Measurements from ENCODE around the gene S1PR5.
"Not testable (repeated sequence)": the region's sequence is repeated elsewhere in the genome, so short reads cannot be mapped to it uniquely, and the experiment has no call there.

The S1PR5 gene

DNA sequence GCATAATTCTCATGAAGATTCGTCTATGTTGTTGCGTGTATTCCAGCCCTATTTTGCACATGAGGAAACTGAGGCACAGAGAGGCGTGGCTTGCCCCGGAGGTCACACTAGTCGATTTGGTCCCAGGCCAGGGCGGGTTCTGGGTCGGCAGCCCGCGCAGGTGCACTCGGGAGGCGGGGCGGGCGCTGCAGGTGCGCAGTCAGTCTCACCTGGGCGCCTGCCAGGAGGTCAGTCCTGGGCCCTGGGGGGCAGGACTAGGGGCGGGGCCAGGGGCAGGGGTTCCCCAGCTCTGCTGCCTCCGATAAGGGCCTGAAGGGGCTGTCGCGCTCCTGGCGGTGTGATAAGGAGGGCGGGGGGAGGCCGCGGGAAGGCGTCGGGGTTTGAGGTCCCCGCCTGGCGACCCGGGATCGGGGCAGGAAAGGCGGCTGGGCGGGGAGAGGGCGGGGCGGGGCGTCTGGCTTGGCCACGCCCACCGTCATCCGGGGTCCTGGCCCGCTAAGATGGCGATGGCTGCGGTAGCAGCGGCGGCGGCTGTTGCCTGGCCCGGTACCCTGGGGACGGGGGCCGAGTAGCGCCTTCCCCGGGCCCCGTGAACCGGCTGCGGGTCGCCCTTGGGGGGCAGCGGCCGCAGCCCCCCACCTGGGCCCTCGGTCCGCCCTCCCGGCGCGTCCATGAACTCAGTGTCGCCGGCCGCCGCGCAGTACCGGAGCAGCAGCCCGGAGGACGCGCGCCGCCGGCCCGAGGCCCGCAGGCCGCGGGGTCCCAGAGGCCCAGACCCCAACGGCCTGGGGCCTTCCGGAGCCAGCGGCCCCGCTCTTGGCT, 26.4 kb upstream of the S1PR5 start, which contains the start of gene ATG4D:
Gene ATG4D (plus strand): TSS at position 485 of the 822 bp plus-strand sequence. CDS start 187 bp downstream, at position 672.
- DNase-seq: peak; percentile 87

DNA sequence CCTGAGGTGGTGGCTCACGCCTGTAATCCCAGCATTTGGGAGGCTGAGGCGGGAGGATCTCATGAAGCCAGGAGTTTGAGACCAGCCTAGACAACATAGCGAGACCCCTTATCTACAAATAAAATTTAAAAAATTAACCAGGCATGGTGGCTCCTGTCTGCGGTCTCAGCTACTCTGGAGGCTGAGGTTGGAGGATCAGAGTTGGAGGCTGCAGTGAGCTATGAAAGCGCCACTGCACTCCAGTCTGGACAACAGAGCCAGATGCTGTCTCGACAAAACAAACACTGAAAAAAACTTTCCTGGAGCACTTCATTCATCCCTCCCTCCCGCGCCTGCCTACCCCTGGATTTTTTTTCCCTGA, 25.8 kb upstream of the S1PR5 start:
- DNase-seq: no peak

DNA sequence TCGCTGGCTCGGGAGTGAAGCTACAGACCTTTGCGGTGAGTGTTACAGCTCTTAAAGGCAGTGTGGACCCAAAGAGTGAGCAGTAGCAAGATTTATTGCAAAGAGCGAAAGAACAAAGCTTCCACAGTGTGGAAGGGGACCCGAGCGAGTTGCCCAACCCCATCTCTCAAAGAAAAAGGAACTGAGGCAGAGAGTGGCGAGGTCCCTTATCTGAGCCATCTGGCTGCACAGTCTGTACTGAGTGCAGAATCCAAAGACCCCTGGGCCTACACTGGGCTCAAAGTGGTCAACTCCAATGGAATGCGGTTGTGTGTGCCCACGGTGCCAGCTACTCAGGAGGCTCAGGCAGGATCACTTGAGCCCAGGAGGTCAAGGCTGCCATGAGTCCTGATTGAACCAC, 21.8 kb upstream of the S1PR5 start:
- not testable (repeated sequence) for DNase-seq

DNA sequence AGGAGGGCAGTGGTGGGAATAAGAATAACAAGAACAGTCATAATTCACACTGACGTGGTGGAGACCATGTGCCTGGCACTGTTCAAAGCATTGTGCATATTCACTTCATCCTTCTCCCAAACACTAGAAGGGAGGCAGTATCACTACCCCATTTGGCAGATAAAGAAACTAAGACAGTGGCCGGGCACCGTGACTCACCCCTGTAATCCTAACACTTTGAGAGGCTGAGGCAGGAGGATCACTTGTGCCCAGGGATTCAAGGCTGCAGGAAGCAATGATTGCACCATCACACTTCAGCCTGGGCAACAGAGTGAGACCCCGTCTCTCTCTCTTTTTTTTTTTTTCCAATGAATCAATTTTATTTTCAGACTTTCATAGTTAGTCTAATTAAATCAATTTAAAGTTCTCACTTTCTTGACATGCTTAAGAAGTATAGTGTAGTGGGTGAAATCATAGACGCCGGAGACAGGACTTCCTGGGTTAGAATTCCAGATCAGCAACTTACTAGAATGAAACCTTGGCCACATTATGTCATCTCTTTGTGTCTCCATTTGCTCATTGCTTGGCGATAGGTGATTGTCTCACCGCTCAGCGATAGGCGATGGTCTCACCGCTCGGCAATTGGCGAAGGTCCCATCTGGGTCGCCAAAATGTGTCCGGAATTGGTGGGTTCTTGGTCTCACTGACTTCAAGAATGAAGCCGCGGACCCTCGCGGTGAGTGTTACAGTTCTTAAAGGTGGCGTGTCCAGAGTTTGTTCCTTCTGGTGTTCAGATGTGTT, 21.1 kb upstream of the S1PR5 start:
- DNase-seq: no peak

DNA sequence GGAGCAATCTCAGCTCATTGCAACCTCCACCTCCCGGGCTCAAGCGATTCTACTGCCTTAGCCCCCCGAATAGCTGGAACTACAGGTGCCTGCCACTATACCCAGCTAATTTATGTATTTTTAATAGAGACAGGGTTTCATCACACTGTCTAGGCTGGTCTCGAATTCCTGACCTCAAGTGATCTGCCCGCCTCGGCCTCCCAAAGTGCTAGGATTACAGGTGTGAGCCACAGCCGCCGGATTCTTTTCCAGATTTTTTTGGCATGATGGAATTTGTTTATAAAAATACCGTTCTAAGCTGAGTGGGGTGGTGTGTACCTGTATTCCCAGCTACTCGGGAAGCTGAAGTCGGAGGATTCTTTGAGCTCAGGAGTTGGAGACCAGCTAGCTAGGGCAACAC, 20.4 kb upstream of the S1PR5 start:
- no peak for DNase-seq

DNA sequence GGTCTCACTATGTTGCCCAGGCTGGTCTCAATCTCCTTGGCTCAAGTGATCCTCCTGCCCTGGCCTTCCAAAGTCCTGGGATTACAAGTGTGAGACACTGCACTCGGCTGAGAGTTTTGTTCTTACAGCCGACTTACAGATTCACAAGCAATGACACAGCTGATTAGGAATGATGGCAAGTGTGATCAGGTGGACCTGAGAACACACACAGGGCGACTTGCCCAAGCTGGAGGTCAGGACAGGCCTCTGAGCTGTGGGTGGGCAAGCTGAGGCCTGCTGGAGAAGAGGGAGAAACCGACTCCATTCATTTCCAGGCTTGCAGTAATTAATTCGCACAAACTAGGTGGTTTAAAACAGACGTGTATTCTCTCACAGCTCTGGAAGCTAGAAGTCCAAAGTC, 18.4 kb upstream of the S1PR5 start:
- DNase-seq: no peak

DNA sequence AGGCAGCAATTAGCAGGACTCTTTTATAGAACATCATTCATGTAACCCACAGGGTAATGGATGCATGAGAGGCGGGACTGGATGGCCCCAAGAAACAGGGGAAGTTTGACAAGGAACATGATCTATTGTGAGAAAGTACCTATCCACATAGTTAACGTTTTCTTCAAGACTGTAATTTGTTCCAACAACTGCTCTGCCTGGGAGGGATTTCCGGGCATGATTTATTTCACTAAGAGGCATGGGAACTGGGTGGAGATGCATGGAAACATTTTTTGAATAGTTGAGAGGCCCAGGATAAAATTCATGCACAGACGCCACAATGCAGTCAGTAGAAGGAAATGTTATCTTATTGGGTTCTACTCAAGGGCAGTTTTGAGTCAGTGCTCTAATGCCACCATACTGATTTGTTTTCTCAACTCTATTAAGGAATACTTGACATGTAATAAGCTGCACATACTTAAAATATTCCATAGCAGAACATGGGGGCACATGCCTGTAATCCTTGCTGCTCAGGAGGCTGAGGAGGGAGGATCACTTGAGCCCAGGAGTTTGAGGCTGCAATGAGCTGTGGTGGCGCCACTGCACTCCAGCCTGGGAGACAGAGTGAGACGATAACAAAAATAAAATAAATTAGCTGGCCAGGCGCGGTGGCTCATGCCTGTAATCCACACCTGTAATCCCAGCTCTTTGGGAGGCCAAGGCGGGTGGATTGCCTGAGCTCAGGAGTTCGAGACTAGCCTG, 16.6 kb upstream of the S1PR5 start:
- DNase-seq: no peak

DNA sequence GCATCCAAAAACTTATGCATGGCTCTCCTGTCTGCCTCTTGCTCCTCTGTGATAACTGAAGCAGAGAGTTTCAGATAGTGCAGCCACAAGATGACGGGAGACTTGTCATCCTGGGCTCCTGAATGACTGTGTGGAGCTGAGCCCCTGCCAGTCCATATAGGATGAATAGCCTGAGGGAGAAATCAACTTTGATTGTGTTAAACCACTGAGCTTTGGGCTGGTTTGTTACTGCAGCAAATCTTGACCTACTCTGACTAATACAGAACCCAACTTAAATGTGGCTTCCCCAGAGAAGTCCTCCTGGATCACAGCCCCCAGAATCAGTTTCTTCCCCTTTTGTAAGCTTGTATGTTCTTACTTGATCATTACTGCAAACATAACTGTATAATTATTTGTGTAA, 15.2 kb upstream of the S1PR5 start:
- no peak for DNase-seq

DNA sequence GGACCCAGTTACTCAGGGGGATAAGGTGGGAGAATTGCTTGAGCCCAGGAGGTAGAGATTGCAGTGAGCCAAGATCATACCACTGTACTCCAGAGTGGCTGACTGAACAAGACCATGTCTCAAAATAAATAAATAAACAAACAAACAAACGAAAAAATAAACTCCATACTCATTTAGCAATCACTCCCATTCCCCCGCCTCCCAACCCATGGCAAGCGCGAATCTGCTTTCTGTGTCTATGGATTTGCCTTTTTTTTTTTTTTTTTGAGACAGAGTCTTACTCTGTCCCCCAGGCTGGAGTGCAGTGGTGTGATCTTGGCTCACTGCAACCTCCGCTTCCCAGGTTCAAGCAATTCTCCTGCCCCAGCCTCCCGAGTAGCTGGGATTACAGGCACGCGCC, 9.6 kb upstream of the S1PR5 start:
- not testable (repeated sequence) for DNase-seq

DNA sequence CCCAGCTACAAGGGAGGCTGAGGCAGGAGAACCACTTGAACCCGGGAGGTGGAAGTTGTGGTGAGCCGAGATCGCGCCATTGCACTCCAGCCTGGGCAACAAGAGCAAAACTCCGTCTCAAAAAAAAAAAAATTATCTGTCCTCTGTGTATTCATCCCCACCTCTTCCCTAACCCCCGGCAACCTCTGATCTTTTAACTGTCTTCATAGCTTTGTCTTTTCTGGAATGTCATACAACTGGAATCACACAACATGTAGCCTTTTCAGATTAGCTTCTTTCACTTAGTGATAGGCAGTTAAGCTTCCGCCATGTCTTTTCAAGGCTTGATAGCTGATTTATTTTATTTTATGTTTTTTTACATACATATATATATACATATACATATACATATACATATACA, 8.4 kb upstream of the S1PR5 start:
- no peak for DNase-seq

DNA sequence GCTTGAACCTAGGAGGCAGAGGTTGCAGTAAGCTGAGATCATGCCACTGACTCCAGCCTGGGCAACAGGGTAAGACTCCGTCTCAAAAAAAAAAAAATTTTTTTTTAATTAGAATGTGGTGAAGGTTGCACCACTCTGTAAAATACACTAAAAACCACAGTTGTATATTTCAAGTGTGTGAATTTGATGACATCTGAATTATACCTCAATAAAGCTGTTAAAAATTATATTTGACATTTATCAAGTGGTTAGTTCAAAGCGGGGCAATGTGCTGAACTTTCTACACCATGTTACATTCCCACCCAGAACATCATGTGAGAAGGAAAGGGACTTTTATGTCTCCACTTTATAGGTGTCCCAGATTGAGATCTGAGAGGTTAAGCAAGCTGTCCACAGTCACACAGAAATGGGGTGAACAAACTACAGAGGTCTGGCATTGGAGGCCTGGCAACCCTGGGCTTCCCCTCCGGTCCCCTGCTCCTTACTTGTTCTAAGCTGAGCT, 5.9 kb upstream of the S1PR5 start:
- DNase-seq: peak; percentile 58

DNA sequence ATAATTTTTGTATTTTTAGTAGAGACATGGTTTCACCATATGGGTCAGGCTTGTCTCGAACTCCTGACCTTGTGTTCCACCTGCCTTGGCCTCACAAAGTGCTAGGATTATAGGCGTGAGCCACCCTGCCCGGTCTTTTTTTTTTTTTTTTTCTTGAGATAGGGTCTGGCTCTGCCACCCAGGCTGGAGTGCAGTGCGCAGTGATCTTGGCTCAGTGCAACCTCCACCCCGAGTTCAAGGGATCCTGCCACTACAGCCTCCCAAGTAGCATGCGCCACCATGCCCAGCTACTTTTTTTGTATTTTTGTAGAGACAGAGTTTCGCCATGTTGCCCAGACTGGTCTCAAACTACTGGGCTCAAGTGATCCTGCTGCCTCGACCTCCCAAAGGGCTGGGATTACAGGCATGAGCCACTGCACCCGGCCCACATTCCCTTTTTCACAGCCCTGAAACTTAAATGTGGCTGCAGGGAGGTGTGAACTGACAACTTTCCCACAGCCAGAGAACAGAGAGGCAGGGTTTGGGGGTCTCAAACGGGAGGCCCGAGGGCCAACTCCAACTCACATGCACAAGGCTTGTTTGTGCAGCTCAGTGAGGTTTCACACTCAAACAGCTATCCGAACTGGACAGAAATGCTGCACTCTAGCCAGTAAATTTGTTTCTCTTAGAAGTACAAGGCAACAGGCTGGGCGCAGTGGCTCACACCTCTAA, 4.4 kb upstream of the S1PR5 start:
- no peak for DNase-seq

DNA sequence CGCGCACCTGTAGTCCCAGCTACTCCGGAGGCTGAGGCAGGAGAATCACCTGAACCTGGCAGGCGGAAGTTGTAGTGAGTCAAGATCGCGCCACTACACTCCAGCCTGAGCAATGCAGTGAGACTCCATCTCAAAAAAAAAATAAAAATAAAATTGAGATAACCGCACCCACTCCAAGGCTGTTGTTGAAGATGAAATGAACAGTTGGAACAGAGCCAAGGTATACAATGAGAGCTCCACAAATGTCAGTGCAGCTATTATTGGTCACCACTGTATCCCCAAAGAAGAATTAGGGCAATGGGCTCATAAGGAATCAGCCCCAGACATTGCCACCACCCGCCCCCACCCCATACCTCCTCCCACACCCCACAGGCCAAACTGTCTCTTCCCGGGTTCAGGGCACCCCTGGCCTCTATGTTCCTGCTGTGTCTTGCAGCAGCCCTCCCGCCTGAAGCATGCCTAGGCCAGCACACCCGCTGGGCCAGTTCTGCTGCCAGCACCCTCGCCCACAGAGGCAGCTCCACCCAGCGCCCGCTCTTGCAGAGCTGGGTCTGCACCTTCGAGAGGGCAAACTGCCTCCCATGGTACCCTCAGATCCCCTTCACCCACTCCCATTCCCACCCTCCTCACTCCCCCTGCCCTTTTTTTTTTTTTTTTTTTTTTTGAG, 3.5 kb upstream of the S1PR5 start:
- DNase-seq: no peak

DNA sequence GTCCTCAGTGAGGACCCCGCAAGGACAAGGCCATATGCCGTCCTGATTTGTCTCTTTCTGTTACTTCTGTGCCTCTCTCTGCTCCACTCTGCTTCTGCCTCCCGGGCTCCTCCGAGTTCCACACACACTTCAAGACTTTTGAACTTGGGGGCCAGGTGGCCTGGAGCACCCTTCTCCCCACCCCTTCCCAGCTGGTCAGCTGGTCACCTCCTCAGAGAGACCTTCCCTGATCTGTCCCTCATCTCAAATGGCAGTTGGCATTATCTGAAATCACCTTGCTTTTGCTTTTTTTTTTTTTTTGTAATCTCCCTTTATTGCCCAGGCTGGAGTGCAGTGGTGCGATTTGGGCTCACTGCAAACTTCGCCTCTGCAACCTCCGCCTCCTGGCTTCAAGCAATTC, 2.2 kb upstream of the S1PR5 start:
- no peak for DNase-seq

DNA sequence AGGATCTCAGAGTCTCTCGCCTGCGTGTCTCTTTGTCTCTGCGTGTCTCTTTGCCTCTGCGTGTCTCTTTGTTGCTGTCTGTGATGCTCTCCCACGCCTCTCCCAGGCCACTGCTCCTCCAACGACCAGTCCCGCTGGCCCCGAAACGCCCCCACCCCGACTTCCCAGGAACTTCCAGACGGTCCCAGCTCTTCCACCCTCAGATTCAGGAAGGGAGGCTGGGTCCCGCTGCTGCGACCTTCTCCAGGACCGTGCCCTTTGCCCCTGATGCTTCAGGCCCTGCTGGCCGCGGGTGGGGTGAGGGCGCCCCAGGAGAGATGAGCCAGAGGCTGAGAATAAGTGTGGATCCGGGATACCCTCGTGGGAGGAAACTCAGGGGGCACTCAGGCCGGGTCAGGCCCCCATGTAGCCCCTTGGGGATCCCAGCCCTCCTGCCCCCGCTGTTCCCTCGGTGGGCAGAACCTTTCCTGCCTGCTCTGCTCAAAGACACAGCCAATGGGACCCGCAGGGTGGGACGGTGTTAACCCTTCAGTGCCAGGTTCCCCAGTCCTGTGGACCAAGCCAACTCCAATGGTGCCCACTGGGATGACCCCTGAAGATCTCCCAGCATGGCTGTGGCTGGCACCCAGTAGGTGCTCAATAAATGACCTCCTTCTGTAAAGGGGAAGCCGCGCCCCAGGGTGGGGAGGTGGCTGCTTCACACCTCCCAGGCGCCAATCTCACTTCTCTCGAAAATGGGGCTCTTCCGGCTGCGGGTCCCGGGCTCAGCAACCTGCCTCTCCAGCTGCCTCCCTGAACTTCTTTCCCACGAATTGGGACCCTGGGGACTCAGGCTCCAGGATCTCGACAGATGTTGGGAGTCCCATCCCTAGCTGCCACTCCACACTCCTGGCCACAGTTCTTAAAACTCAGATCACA, 1.5 kb upstream of the S1PR5 start:
- DNase-seq: peak; percentile 43

DNA sequence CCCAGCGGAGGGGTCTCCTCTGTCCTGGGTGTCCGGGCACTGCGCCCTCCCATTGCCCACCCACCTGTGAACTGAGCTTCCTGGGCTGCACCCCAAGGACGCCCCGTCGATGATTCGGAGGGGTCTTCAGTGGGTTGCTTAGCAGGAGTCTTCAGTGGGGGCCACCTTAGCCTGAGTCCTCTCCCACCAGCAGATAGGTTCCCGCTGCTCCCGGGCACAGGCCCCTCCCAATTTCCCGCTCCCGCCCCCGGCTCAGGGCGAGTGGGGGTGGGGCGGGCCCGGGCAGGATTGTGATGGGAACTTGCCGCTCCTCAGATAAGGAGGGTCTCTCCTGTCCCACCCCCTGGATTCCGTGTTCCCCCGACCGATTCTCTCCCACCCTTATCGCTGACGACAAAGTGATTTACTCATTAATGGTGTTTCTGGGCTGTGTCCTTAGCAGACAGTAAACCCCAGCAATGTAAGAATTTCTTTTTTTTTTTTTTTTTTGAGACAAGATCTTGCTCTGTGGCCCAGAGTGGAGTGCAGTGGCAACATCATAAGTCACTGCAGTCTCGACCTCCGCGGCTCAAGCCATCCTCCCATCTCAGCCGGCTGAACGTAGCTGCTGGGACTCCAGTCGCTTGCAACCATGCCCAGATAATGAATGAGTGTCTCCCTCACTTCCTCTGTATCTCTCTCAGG, 655 bp upstream of the S1PR5 start:
- no peak for DNase-seq

DNA sequence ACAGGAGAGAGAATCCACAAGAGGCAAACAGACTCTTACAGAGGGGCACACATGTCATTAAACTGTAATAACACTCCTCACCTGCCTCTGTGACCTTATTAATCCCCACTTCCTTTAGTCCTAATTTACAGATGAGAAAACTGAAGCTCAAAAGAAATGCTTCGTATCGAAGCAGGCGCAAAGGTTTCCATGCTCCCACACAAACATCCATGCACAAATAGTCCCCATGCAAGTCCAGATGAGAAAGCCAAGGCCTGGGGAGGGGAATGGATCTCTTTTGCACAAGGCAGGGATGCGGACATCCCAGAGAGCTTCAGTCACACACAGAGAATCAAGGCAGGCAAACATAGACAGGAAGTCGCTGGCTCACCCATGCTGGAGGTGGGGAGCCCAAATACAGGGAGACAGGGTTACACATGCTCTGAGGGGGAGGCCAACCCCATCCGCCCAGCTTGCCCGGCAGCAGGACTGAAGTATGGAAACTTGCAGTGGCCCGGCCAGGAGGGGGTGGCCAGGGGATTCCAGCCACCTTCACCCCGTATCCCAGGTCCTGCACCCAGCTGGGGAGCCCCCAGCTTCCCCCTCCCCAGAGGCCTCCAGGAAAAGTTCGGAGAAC, 468 bp downstream of the S1PR5 start:
- DNase-seq: no peak

DNA sequence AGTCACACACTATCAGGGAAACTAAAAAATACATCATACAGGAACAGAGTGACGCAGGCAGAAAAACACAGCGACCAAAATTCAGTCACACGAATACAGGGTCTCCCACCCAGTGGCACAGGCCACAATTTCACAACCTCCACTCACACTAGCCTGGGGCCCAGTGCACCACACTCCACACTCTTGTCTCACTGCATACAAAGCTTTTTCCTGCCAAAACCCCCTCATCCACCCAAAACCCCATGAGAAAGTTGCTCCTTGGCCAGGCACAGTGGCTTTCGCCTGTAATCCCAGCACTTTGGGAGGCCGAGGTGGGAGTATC, 1.2 kb downstream of the S1PR5 start:
- DNase-seq: peak; percentile 67

DNA sequence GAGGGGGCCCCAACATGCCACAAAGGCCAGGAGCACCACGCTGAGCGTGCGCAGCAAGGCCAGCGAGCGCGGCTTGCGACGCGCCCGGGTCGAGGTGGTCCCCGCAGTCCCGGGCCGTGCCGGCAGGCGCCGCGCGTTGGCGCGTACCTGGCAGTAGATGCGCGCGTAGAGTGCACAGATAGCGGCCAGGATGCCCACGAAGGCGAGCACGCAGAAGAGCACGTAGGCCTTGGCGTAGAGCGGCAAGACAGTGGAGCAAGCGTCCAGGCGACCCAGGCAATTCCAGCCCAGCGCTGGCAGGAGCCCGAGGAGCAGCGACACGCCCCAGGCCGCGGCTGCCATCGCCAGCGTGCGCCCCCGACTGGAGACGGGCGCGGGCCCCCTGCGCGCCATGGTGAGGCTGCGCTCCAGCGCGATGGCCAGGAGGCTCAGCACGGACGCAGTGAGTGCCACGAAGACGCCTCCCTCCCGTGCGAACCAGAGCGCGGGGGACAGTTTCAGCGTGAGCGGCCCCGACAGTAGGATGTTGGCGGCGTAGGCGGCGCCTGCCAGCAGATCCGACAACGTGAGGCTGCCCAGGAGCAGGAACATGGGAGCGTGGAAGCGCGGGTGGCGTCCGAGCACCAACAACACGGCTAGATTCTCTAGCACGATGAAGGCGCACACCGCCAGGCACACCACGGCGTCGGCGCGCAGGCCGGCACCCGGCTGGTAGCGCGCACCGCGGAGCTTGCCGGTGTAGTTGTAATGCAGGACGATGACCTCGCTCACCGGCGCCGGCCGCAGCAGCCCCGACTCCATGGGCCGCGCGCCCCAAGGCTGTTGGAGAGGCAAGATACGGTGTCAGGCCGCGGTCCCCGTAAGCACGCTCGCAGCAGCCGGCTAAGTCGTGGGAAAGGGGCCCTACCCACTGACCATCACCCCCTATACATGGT, 2.8 kb downstream of the S1PR5 start:
- DNase-seq: peak; percentile 47

Measured in CD4-positive, alpha-beta T cell treated with Interleukin-21 for 1 hour (primary cell).